Heart left ventricle (tissue), 16 donors: ENCODE measurements around the gene IL1RL1. TPM values are rescaled to one million over a fixed set of nuclear protein-coding genes. Genes with fewer than 3 reads are reported as not detected.

Experiments used
- ATAC-seq, 4 donors: fragments of 200-7000 bp; cut with Tn5 transposase; one replicate each; pipeline ENCODE4 v1.9.1; 2020 to 2022; ENCODE audit warnings: moderate library complexity in 4 of 4, mild to moderate bottlenecking in 3 of 4, moderate number of reproducible peaks in 1 of 4
- DNase-seq, 5 donors: peaks; one replicate each; pipeline ENCODE4 v3.0.0-alpha.2; 2020
- H3K27ac ChIP-seq, 12 donors: fragments of 200-600 bp; sonication (generic) in 4 of 12; one replicate each; pipeline versions ENCODE4 v1.5.0 to v1.8.0; 2016 to 2022; ENCODE audit warnings: mild to moderate bottlenecking in 2 of 12
- H3K27me3 ChIP-seq, 9 donors: fragments of 200-600 bp; sonication (generic) in 2 of 9; one replicate each; pipeline versions ENCODE4 v1.5.1 to v1.8.0; 2016 to 2022; ENCODE audit warnings: mild to moderate bottlenecking in 3 of 9
- H3K36me3 ChIP-seq, 9 donors: fragments of 200-600 bp; sonication (generic) in 2 of 9; one replicate each; pipeline versions ENCODE4 v1.5.0 to v1.8.0; 2018 to 2022; ENCODE audit warnings: mild to moderate bottlenecking in 2 of 9
- H3K4me1 ChIP-seq, 12 donors: fragments of 200-600 bp; sonication (generic) in 4 of 12; one replicate each; pipeline versions ENCODE4 v1.5.0 to v1.8.0; 2016 to 2022; ENCODE audit warnings: mild to moderate bottlenecking in 3 of 12
- H3K4me3 ChIP-seq, 12 donors: fragments of 200-600 bp; sonication (generic) in 4 of 12; one replicate each; pipeline versions ENCODE4 v1.5.0 to v1.8.0; 2017 to 2022; ENCODE audit warnings: mild to moderate bottlenecking in 9 of 12, moderate library complexity in 4 of 12
- H3K9me3 ChIP-seq, 12 donors: fragments of 200-600 bp; sonication (generic) in 4 of 12; one replicate each; pipeline versions ENCODE4 v1.5.0 to v1.8.0; 2016 to 2022; ENCODE audit warnings: mild to moderate bottlenecking in 1 of 12
- POLR2A ChIP-seq, 2 donors: fragments of 450-650 bp; IDR thresholded peaks; one replicate each; pipeline ENCODE4 v1.6.1; 2017; ENCODE audit warnings: antibody characterized with exemption in 2 of 2, mild to moderate bottlenecking in 2 of 2, moderate library complexity in 2 of 2
- WGBS, 4 donors: extraction: QIAGEN DNeasy Blood & Tissue Kit in 2 of 4; methylation state at CpG; one replicate each; pipeline versions ENCODE4 v1.1.5 to v1.1.7; 2013 to 2018; 5-methylcytosine and 5-hydroxymethylcytosine counted together
- intact Hi-C, 10 donors: fragments of 100-400 bp; cut with DNase I; formaldehyde crosslinking; loops; one replicate each; pipeline versions ENCODE4 v1.11.1 to v1.14.2; 2022
- polyA plus RNA-seq, 2 donors: library from polyadenylated mRNA; stranded (reverse); fragments of 200-250 nt; gene quantifications; one replicate each; pipeline ENCODE4 v1.2.3, GENCODE V29; 2013
- total RNA-seq, 9 donors: library from RNA; depleted of rRNA in 2 of 9; stranded (reverse); fragments of >200 nt in 2 of 9; fragmentation: NEBNext Ultra II Directional in 3 of 9; extraction: Animal tissue kit (Norgen Biotek cat#: 25700) in 3 of 9; gene quantifications; one replicate each; pipeline versions ENCODE4 v1.1.0 to v1.2.4, GENCODE V29; 2016 to 2023
- TF ChIP-seq, protein P1 (sequence below), 12 donors: fragments of 200-600 bp; sonication (generic) in 4 of 12; IDR thresholded peaks; one replicate each; pipeline versions ENCODE4 v1.5.0 to v1.8.0; 2018 to 2022; ENCODE audit warnings: antibody characterized with exemption in 12 of 12, mild to moderate bottlenecking in 5 of 12
- donor health status: ischemic (EF 13 %, LVEDD 7.1; RV severe dilation, severe dysfunction).
- donor health status: healthy with polysubstance abuse.
- donor health status: DM: no; HTN: yes; CAD: no.
- donor health status: DM: no; HTN: no; CAD: no.
- donor health status: ischemic (EF 25% LVEDD 6.9; RV normal size, moderate dysfunction).
- donor health status: ischemic (EF 25% LVEDD 5.7; RV mildly dilated, moderate dysfunction).
- donor health status: healthy.
- donor health status: DM: yes; HTN: yes; CAD: no.
- donor health status: ischemic (EF 35%, LVEDD 5.7; RV mildly dilated, moderate dysfunction).
- donor health status: nonischemic (EF 11% LVEDD 7.7; RV severe dilation, severe dysfunction).
- donor health status: DM: yes; HTN: yes; CAD: no.
- donor health status: PGD.
- donor health status: ischemic (EF 29% LVEDD 5.4; RV normal size, mild dysfunction).
- donor health status: nonischemic (EF 23%, LVEDD 6.1; RV moderate dilation, normal function).

Gene IL1RL1
- total and polyA plus RNA-seq, 11 donors = 0.25 to 84.9 (median 1.6) TPM

DNA sequence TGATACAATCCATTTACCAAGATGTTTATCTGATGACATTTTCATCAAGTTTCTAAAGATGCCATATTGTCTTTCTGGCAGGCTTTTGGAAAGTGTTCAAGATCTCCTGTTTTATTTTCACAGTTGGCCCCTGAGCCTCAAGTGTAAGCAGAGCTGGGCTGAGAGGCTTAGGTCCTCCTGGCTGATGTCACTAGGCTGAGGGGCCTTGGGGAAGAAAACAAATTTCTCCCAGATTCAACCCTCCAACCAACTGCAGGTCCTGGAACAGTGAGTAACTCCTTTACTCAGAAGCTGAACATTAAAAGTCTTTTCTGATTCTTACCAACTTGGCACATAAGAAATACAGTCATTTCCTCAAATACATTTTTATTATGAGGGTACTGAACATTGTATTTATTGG, 14.9 kb upstream of the IL1RL1 start:
- no peak for TF ChIP-seq POLR2A (IDR thresholded peaks at IDR 0.05)
- TF ChIP-seq, protein P1, sequence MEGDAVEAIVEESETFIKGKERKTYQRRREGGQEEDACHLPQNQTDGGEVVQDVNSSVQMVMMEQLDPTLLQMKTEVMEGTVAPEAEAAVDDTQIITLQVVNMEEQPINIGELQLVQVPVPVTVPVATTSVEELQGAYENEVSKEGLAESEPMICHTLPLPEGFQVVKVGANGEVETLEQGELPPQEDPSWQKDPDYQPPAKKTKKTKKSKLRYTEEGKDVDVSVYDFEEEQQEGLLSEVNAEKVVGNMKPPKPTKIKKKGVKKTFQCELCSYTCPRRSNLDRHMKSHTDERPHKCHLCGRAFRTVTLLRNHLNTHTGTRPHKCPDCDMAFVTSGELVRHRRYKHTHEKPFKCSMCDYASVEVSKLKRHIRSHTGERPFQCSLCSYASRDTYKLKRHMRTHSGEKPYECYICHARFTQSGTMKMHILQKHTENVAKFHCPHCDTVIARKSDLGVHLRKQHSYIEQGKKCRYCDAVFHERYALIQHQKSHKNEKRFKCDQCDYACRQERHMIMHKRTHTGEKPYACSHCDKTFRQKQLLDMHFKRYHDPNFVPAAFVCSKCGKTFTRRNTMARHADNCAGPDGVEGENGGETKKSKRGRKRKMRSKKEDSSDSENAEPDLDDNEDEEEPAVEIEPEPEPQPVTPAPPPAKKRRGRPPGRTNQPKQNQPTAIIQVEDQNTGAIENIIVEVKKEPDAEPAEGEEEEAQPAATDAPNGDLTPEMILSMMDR (IDR thresholded peaks at IDR 0.05) = no peak
- Histone ChIP-seq H3K36me3 (no peaks in the 10 kb centered on the region), H3K27ac (no peak overlapping the region), H3K27me3 (peaks cover 0 to 63% (median 0%) of the 10 kb centered on the region in 9 donors), H3K4me1 (peaks cover 0 to 21% (median 0%) of the 10 kb centered on the region in 12 donors), H3K4me3 (no peak overlapping the region), H3K9me3 (no peaks in the 10 kb centered on the region)
- DNase-seq (no peak), ATAC-seq (no peak)
- intact Hi-C loops = no loop called here

DNA sequence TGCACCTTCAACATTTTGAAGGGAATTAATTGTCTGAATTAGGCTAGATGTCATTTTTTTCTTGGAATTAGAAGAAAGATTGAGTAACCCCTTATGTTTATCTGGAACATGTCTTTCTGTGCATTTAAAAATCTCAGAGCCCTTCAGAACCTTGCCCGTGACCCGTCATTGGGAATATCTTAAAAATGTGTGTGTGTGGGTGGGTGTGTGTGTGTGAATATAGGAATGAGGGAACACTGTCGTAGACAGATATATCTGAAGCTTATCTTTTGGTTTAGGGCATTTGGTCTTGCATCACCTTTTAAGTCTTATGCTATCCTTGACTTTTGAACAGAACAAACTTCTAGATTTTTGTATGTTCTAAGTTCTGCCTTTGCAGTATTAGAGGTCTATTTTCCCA, 13.5 kb upstream of the IL1RL1 start:
- Histone ChIP-seq H3K27me3 (peaks cover 0 to 58% (median 0%) of the 10 kb centered on the region in 9 donors), H3K4me3 (no peak overlapping the region), H3K9me3 (no peaks in the 10 kb centered on the region), H3K4me1 (peaks cover 0 to 24% (median 0%) of the 10 kb centered on the region in 12 donors), H3K36me3 (no peaks in the 10 kb centered on the region), H3K27ac (no peak overlapping the region)
- WGBS, 4 donors = 69 to 70% (median 69%) methylated on average over 3 of the region's 3 CpGs
- intact Hi-C loops = no loop called here
- TF ChIP-seq, protein P1 (IDR thresholded peaks at IDR 0.05) = no peak
- no peak for TF ChIP-seq POLR2A (IDR thresholded peaks at IDR 0.05)
- no peak for DNase-seq
- no peak for ATAC-seq

DNA sequence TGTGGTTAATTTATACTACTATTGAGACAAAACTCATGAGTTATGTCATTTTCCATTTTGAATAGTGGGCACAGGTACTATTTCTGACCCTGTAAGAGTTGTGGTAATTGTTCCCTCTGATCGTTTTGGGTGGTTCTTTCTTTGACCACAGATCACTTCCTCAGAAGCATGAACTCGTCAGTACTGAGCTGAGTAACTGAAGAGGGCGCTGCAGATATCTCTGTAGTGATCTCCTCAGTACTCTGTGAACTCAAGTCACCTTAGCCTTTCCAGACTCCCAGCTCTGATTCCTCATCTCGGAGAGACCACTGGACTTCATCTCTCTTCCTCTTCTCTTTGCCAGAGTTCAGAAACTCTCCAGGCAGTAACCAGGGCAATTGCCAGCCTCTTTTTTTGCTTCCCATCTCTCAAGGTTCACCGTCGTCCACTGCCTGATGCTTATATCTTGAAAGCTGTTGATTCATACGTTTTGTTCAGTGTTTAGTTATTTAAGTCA, 9.4 kb upstream of the IL1RL1 start:
- peak in 3 of 4 donors; percentile 62 to 83 (median 78) for ATAC-seq
- Histone ChIP-seq H3K4me3 (no peak overlapping the region), H3K36me3 (no peaks in the 10 kb centered on the region), H3K27me3 (peaks cover 0 to 68% (median 5%) of the 10 kb centered on the region in 9 donors), H3K9me3 (no peaks in the 10 kb centered on the region), H3K27ac (no peak overlapping the region), H3K4me1 (peaks cover 0 to 6% (median 0%) of the 10 kb centered on the region in 12 donors)
- 28 to 36% (median 31%) methylated on average over 7 of the region's 7 CpGs for WGBS, 4 donors
- TF ChIP-seq, protein P1 (IDR thresholded peaks at IDR 0.05) = peak in 8 of 12 donors; percentile 12 to 43 (median 28)
- no peak for TF ChIP-seq POLR2A (IDR thresholded peaks at IDR 0.05)
- intact Hi-C loops = loop anchor here in 1 of 10 donors (5.0 kb wide), 1 partner anchor 35 kb away; no protein-coding TSS in a partner anchor
- peak in 1 of 5 donors; percentile 22 for DNase-seq

DNA sequence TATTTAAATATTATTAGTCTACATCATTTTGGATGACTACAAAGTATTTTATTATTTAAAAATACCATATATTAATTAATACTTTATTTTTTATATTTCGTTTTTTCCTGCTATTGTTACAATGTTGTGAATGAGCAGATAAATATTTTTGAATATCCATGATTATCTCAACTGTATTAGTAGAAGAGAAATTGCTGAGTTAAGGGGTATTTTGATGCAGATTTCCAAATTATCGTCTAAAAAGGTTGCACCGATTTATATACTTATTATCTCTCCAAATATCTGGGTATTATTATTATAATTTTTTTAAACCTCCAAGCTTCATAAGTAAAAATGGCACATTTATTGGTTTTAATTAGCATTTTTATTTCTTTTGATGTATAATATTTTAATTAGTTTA, 8.9 kb upstream of the IL1RL1 start:
- WGBS, 4 donors = 77 to 84% (median 82%) methylated on average over 3 of the region's 3 CpGs
- peaks cover 0 to 6% (median 0%) of the 10 kb centered on the region in 12 donors for H3K4me1 ChIP-seq
- intact Hi-C loops = loop anchor here in 1 of 10 donors (5.0 kb wide), 1 partner anchor 35 kb away; no protein-coding TSS in a partner anchor
- peaks cover 0 to 68% (median 5%) of the 10 kb centered on the region in 9 donors for H3K27me3 ChIP-seq
- H3K27ac ChIP-seq = no peak overlapping the region
- ATAC-seq (no peak), DNase-seq (no peak)
- TF ChIP-seq, protein P1 (IDR thresholded peaks at IDR 0.05) = no peak
- no peak for TF ChIP-seq POLR2A (IDR thresholded peaks at IDR 0.05)
- H3K4me3 ChIP-seq = no peak overlapping the region
- H3K36me3 ChIP-seq = no peaks in the 10 kb centered on the region
- no peaks in the 10 kb centered on the region for H3K9me3 ChIP-seq
